Measurements from ENCODE around the gene RBM5.

The RBM5 gene

GRCh38 chr3:50124052-50124799 lies 35.5 kb downstream of the RBM5 start (continued):
- TF ChIP-seq ZBTB8A (tag by site-specific recombination; IDR thresholded peaks at IDR 0.05), result no peak

DNA sequence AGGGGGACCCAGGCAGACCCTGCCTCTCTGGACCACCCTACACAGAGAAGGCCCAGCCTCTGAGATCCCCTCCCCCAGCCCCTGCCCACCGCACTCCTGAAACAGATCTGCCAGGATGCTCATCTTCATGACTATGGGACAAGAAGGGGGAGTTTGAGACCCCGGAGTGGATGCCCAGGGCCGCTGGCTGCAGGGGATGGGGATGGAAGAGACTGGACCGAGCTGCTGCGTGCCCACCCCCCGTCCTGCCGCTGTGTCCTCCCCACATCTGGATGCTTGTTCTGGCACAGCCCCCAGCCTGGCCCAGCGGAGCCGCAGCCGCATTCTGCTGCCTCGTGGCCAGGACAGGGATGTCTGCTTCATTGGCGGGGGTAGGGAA lies 36.1 kb downstream of the RBM5 start:
- no peak overlapping the region for H3K27ac ChIP-seq (ENCODE audit: extremely low read depth, low read depth, low read length)
- ChIA-PET CTCF (no interaction called here), POLR2A (no interaction called here)
- no peaks in the 10 kb centered on the region for H3K9me3 ChIP-seq (ENCODE audit: control insufficient read depth, insufficient read depth, low read depth, low read length)
- peaks cover 7% of the 10 kb centered on the region for H3K4me1 ChIP-seq (ENCODE audit: control insufficient read depth, insufficient read depth, low read length)
- no peak overlapping the region for H3K4me3 ChIP-seq (ENCODE audit: low read depth, low read length)
- no peak for TF ChIP-seq ZSCAN30 (tag by site-specific recombination; IDR thresholded peaks at IDR 0.05)
- TF ChIP-seq ZNF311 (tag by site-specific recombination; IDR thresholded peaks at IDR 0.05; ENCODE audit: borderline replicate concordance), result no peak
- TF ChIP-seq ZNF354C (tag by site-specific recombination; IDR thresholded peaks at IDR 0.05; ENCODE audit: borderline replicate concordance, low read depth), result no peak
- TF ChIP-seq ZNF544 (tag by site-specific recombination; IDR thresholded peaks at IDR 0.05), result no peak
- no peak for TF ChIP-seq ZSCAN18 (tag by site-specific recombination; IDR thresholded peaks at IDR 0.05)
- TF ChIP-seq, protein P1, sequence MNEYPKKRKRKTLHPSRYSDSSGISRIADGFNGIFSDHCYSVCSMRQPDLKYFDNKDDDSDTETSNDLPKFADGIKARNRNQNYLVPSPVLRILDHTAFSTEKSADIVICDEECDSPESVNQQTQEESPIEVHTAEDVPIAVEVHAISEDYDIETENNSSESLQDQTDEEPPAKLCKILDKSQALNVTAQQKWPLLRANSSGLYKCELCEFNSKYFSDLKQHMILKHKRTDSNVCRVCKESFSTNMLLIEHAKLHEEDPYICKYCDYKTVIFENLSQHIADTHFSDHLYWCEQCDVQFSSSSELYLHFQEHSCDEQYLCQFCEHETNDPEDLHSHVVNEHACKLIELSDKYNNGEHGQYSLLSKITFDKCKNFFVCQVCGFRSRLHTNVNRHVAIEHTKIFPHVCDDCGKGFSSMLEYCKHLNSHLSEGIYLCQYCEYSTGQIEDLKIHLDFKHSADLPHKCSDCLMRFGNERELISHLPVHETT (tag by site-specific recombination; IDR thresholded peaks at IDR 0.05), result no peak
- TF ChIP-seq ZFP3 (tag by site-specific recombination; IDR thresholded peaks at IDR 0.05; ENCODE audit: low read depth), result no peak
- no peak for TF ChIP-seq SP3 (tag by site-specific recombination; IDR thresholded peaks at IDR 0.05)
- no peak for TF ChIP-seq ZNF239 (tag by site-specific recombination; IDR thresholded peaks at IDR 0.05)
- no peak for TF ChIP-seq ZNF548 (tag by site-specific recombination; IDR thresholded peaks at IDR 0.05)
- no peak for TF ChIP-seq ZNF169 (tag by site-specific recombination; IDR thresholded peaks at IDR 0.05)
- no peak for TF ChIP-seq ZNF37A (tag by site-specific recombination; IDR thresholded peaks at IDR 0.05)
- TF ChIP-seq, protein P2, sequence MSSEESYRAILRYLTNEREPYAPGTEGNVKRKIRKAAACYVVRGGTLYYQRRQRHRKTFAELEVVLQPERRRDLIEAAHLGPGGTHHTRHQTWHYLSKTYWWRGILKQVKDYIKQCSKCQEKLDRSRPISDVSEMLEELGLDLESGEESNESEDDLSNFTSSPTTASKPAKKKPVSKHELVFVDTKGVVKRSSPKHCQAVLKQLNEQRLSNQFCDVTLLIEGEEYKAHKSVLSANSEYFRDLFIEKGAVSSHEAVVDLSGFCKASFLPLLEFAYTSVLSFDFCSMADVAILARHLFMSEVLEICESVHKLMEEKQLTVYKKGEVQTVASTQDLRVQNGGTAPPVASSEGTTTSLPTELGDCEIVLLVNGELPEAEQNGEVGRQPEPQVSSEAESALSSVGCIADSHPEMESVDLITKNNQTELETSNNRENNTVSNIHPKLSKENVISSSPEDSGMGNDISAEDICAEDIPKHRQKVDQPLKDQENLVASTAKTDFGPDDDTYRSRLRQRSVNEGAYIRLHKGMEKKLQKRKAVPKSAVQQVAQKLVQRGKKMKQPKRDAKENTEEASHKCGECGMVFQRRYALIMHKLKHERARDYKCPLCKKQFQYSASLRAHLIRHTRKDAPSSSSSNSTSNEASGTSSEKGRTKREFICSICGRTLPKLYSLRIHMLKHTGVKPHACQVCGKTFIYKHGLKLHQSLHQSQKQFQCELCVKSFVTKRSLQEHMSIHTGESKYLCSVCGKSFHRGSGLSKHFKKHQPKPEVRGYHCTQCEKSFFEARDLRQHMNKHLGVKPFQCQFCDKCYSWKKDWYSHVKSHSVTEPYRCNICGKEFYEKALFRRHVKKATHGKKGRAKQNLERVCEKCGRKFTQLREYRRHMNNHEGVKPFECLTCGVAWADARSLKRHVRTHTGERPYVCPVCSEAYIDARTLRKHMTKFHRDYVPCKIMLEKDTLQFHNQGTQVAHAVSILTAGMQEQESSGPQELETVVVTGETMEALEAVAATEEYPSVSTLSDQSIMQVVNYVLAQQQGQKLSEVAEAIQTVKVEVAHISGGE (tag by site-specific recombination; conservative IDR thresholded peaks at IDR 0.05; ENCODE audit: low read depth), result no peak
- TF ChIP-seq MZF1 (tag by site-specific recombination; IDR thresholded peaks at IDR 0.05; ENCODE audit: borderline replicate concordance), result no peak
- TF ChIP-seq ZNF76 (tag by site-specific recombination; IDR thresholded peaks at IDR 0.05; ENCODE audit: borderline replicate concordance, low read depth), result no peak
- no peak for TF ChIP-seq ZNF174 (tag by site-specific recombination; IDR thresholded peaks at IDR 0.05)
- TF ChIP-seq ZBTB20 (tag by site-specific recombination; IDR thresholded peaks at IDR 0.05), result no peak
- no peak for TF ChIP-seq ZNF248 (tag by site-specific recombination; IDR thresholded peaks at IDR 0.05)
- TF ChIP-seq OVOL3 (tag by site-specific recombination; IDR thresholded peaks at IDR 0.05), result no peak
- no peak for TF ChIP-seq ZNF692 (tag by site-specific recombination; IDR thresholded peaks at IDR 0.05)
- H3K36me3 ChIP-seq (ENCODE audit: control insufficient read depth in 2 of 2, insufficient read depth in 1 of 2, low read length in 2 of 2), result peaks cover 0 to 22% of the 10 kb centered on the region in 2 experiments; a peak in 1 of 3 replicates

All from HEK293 (cell line).